H9 (cell line): Measurements from ENCODE around the gene DAZAP1. TPM values are rescaled to one million over a fixed set of nuclear protein-coding genes. Genes with fewer than 3 reads are reported as not detected.

Source experiments
- DNase-seq: peaks from one replicate; pipeline ENCODE4 v3.0.0-alpha.2; 2017
- H2AFZ ChIP-seq: one replicate; pipeline ENCODE4 v1.6.1; 2013; ENCODE audit warnings: mild to moderate bottlenecking, low read length, control low read depth, moderate library complexity
- H2AK5ac ChIP-seq: 2 replicates; pipeline ENCODE4 v1.6.1; 2013; ENCODE audit warnings: low read length, control low read depth, mixed read lengths; ENCODE audit not compliant: insufficient read length
- H2BK120ac ChIP-seq: one replicate; pipeline ENCODE4 v1.6.1; 2013; ENCODE audit warnings: low read depth, mild to moderate bottlenecking, low read length, control low read depth, inconsistent platforms; ENCODE audit not compliant: poor library complexity, severe bottlenecking
- H2BK12ac ChIP-seq: 2 replicates; pipeline ENCODE4 v1.6.1; 2013; ENCODE audit warnings: low read length, control low read depth, mixed read lengths, low read depth; ENCODE audit not compliant: insufficient read length
- H2BK15ac ChIP-seq: 2 replicates; pipeline ENCODE4 v1.6.1; 2013; ENCODE audit warnings: low read depth, low read length, control low read depth
- H2BK20ac ChIP-seq: one replicate; pipeline ENCODE4 v1.6.1; 2013; ENCODE audit warnings: low read depth, mild to moderate bottlenecking, low read length, control low read depth, inconsistent platforms; ENCODE audit not compliant: poor library complexity, severe bottlenecking
- H2BK5ac ChIP-seq: 2 replicates; pipeline ENCODE4 v1.6.1; 2013; ENCODE audit warnings: low read length, control low read depth, mixed read lengths; ENCODE audit not compliant: insufficient read length
- H3K14ac ChIP-seq: 2 replicates; pipeline ENCODE4 v1.6.1; 2013; ENCODE audit warnings: low read length, control low read depth; ENCODE audit not compliant: insufficient read depth
- H3K18ac ChIP-seq: 2 replicates; pipeline ENCODE4 v1.6.1; 2013; ENCODE audit warnings: low read depth, mild to moderate bottlenecking, mixed read lengths, low read length, control low read depth; ENCODE audit not compliant: insufficient read length
- H3K23ac ChIP-seq: 2 replicates; pipeline ENCODE4 v1.6.1; 2013; ENCODE audit warnings: low read length, control low read depth, mixed read lengths, low read depth; ENCODE audit not compliant: insufficient read length
- H3K23me2 ChIP-seq: 2 replicates; pipeline ENCODE4 v1.6.1; 2013; ENCODE audit warnings: low read depth, mild to moderate bottlenecking, mixed read lengths, low read length, control low read depth; ENCODE audit not compliant: insufficient read length, poor library complexity, severe bottlenecking
- H3K27ac ChIP-seq: 2 replicates; pipeline ENCODE4 v1.5.1; 2013; ENCODE audit warnings: low read length, control low read depth, mixed read lengths, low read depth; ENCODE audit not compliant: insufficient read length
- H3K27me3 ChIP-seq: 2 replicates; pipeline ENCODE4 v1.6.1; 2013; ENCODE audit warnings: low read length, control low read depth, inconsistent platforms; ENCODE audit not compliant: insufficient read depth
- H3K4ac ChIP-seq: 2 replicates; pipeline ENCODE4 v1.6.1; 2013; ENCODE audit warnings: low read depth, mild to moderate bottlenecking, control low read depth, inconsistent platforms, low read length, moderate library complexity
- H3K4me1 ChIP-seq: 2 replicates; pipeline ENCODE4 v1.6.1; 2013; ENCODE audit warnings: low read length, control low read depth, inconsistent platforms; ENCODE audit not compliant: insufficient read depth
- H3K4me2 ChIP-seq: 2 replicates; pipeline ENCODE4 v1.6.1; 2013; ENCODE audit warnings: low read length, control low read depth, mixed read lengths; ENCODE audit not compliant: insufficient read length, insufficient read depth
- H3K56ac ChIP-seq: 2 replicates; pipeline ENCODE4 v1.6.1; 2013; ENCODE audit warnings: low read depth, mild to moderate bottlenecking, mixed read lengths, low read length, control low read depth; ENCODE audit not compliant: insufficient read length
- H3K79me1 ChIP-seq: 2 replicates; pipeline ENCODE4 v1.6.1; 2013; ENCODE audit warnings: low read depth, mild to moderate bottlenecking, moderate library complexity, low read length, control low read depth, inconsistent platforms; ENCODE audit not compliant: insufficient read depth, poor library complexity, severe bottlenecking
- H3K79me2 ChIP-seq: 2 replicates; pipeline ENCODE4 v1.6.1; 2013; ENCODE audit warnings: low read length, control low read depth, inconsistent platforms; ENCODE audit not compliant: insufficient read depth
- H3K9ac ChIP-seq: 2 replicates; pipeline ENCODE4 v1.6.1; 2013; ENCODE audit warnings: low read length, control low read depth, mixed read lengths; ENCODE audit not compliant: insufficient read length; ENCODE audit errors: extremely low read depth
- H3K9me3 ChIP-seq: one replicate; pipeline ENCODE4 v1.6.1; 2013; ENCODE audit warnings: low read depth, low read length, inconsistent platforms; ENCODE audit not compliant: control insufficient read depth
- H3T11ph ChIP-seq: one replicate; pipeline ENCODE4 v1.6.1; 2013; ENCODE audit warnings: mild to moderate bottlenecking, low read length, control low read depth, inconsistent platforms
- H4K20me1 ChIP-seq: one replicate; pipeline ENCODE4 v1.6.1; 2013; ENCODE audit not compliant: control insufficient read depth, insufficient read length, insufficient read depth
- H4K5ac ChIP-seq: 2 replicates; pipeline ENCODE4 v1.6.1; 2013; ENCODE audit warnings: low read depth, mild to moderate bottlenecking, mixed read lengths, low read length, control low read depth; ENCODE audit not compliant: insufficient read length
- H4K8ac ChIP-seq: replicated peaks from 2 replicates; pipeline ENCODE4 v1.6.1; 2013; ENCODE audit warnings: low read length, control low read depth, mixed read lengths, low read depth; ENCODE audit not compliant: insufficient read length
- H4K91ac ChIP-seq: 2 replicates; pipeline ENCODE4 v1.6.1; 2013; ENCODE audit warnings: low read depth, mild to moderate bottlenecking, moderate library complexity, mixed read lengths, low read length, control low read depth; ENCODE audit not compliant: insufficient read length
- H3K27ac Mint-ChIP-seq, 3 experiments: 2 replicates in 2 of 3; 3 replicates in 1 of 3; pipeline ENCODE4 v1.8.0; 2020 to 2021; ENCODE audit warnings: mixed read lengths in 3 of 3, mild to moderate bottlenecking in 1 of 3, moderate library complexity in 1 of 3
- H3K27me3 Mint-ChIP-seq: 2 replicates; pipeline ENCODE4 v1.8.0; 2021; ENCODE audit warnings: low read depth, mild to moderate bottlenecking, moderate library complexity, mixed read lengths
- H3K36me3 Mint-ChIP-seq, 3 experiments: 2 replicates in 2 of 3; 3 replicates in 1 of 3; pipeline ENCODE4 v1.8.0; 2020 to 2021; ENCODE audit warnings: low read depth in 3 of 3, mixed read lengths in 3 of 3; ENCODE audit not compliant: insufficient read depth in 1 of 3
- H3K4me1 Mint-ChIP-seq, 2 experiments: 2 replicates each; pipeline ENCODE4 v1.8.0; 2020; ENCODE audit warnings: mixed read lengths in 2 of 2
- H3K4me3 Mint-ChIP-seq, 2 experiments: 2 replicates in 1 of 2; 3 replicates in 1 of 2; pipeline ENCODE4 v1.8.0; 2020 to 2021; ENCODE audit warnings: mild to moderate bottlenecking in 2 of 2, mixed read lengths in 2 of 2, moderate library complexity in 1 of 2
- H3K9me3 Mint-ChIP-seq, 2 experiments: 2 replicates in 1 of 2; 3 replicates in 1 of 2; pipeline ENCODE4 v1.8.0; 2020; ENCODE audit warnings: mild to moderate bottlenecking in 2 of 2, mixed read lengths in 2 of 2, moderate library complexity in 1 of 2
- CTCF ChIP-seq: fragments of 200-600 bp; sonication (generic); conservative IDR thresholded peaks from 3 replicates; pipeline ENCODE4 v1.8.0; 2021; ENCODE audit warnings: antibody characterized with exemption, mild to moderate bottlenecking
- WGBS: extraction: QIAGEN DNeasy Blood & Tissue Kit; methylation state at CpG from one replicate; pipeline ENCODE4 v1.1.7; 2013; ENCODE audit warnings: missing lambda C conversion rate, low lambda C conversion rate, mixed read lengths; ENCODE audit not compliant: insufficient read length; ENCODE audit errors: extremely low coverage; 5-methylcytosine and 5-hydroxymethylcytosine counted together
- total RNA-seq: library from RNA; stranded (reverse); gene quantifications from 2 replicates; pipeline ENCODE4 v1.2.1, GENCODE V29; 2021

The DAZAP1 gene
- total RNA-seq, 1 experiment from 2014 or later, result 265 TPM

DNA sequence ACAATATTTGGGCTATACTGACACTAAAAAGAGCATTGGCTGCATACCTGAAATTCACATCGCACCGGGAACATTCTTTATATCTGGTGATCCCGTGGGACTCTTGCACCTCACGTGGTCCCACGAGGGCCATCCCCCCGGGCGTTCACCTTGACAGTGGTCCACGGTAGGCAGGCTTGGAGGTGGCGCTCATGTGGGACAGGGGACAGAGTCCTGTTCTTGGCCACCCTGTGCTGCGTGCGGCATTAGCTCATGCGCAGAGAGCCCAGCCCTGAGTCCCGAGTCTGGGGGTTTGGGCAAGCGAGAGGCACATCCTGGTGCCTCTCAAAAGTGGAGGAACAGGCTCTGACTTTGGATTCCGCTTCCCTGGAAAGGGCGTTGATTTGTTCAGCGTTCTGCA is 13.5 kb upstream of the DAZAP1 start:
- no peak for DNase-seq
- Histone ChIP-seq H3K9me3 (no peaks in the 10 kb centered on the region), H3K4me2 (no peak overlapping the region), H3K79me2 (no peaks in the 10 kb centered on the region), H3K27me3 (no peaks in the 10 kb centered on the region), H4K5ac (no peak overlapping the region), H2AFZ (no peak overlapping the region), H2AK5ac (no peak overlapping the region), H4K91ac (no peak overlapping the region), H3K79me1 (no peaks in the 10 kb centered on the region), H3K4ac (no peak overlapping the region), H3K23ac (no peak overlapping the region), H4K8ac (no peak overlapping the region), H2BK5ac (no peak overlapping the region), H3T11ph (no peak overlapping the region), H2BK15ac (no peak overlapping the region), H4K20me1 (no peaks in the 10 kb centered on the region), H3K27ac (no peak overlapping the region), H3K56ac (no peak overlapping the region), H3K9ac (no peak overlapping the region), H3K18ac (no peak overlapping the region), H2BK20ac (no peak overlapping the region), H3K14ac (no peak overlapping the region), H2BK120ac (no peak overlapping the region), H2BK12ac (no peak overlapping the region), H3K4me1 (no peaks in the 10 kb centered on the region), H3K23me2 (no peaks in the 10 kb centered on the region)
- Mint-ChIP-seq H3K36me3 (peaks cover 13 to 39% (median 37%) of the 10 kb centered on the region in 3 experiments; a peak in 6 of 7 replicates), H3K27ac (no peak overlapping the region), H3K9me3 (no peaks in the 10 kb centered on the region), H3K4me3 (no peak overlapping the region), H3K4me1 (peaks cover 0 to 6% of the 10 kb centered on the region in 2 experiments; a peak in 2 of 4 replicates), H3K27me3 (no peaks in the 10 kb centered on the region; the same call in 1 of the 2 replicates)
- TF ChIP-seq CTCF, result no peak
- WGBS, result no CpG with 5 or more reads among the region's 17 CpGs
